Erythroblast (primary cell): Measurements from ENCODE around the gene CLEC7A.

Source experiments
- GATA1 ChIP-seq: IDR thresholded peaks from 2 replicates; pipeline ENCODE4 v1.6.1; 2011; ENCODE audit warnings: low read depth, mild to moderate bottlenecking, control low read depth, low read length, moderate library complexity
- POLR2A ChIP-seq: IDR thresholded peaks from 2 replicates; pipeline ENCODE4 v1.6.1; 2011; ENCODE audit warnings: mild to moderate bottlenecking, low read length

DNA sequence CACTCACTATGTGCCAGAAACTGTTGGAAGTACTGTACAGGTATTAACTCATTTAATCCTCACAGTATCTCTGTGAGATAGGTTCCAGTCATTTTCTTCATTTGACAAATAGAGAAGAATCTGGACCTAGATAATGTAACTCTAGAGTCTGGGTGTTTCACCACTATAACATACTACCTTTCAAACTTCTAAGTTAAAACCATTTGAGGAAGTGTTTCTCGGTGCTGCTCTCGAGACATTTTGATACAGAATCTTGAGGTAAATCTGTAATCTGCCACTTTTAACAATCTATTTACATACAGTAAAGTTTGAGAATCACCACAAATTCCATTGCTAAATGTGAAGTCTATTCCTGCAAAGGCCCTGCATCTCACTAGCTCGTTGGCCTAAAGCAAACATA, 33.1 kb upstream of the CLEC7A start:
- no peak for TF ChIP-seq POLR2A
- no peak for TF ChIP-seq GATA1
